ENCODE results near the gene CLCA1.

CLCA1 gene

DNA sequence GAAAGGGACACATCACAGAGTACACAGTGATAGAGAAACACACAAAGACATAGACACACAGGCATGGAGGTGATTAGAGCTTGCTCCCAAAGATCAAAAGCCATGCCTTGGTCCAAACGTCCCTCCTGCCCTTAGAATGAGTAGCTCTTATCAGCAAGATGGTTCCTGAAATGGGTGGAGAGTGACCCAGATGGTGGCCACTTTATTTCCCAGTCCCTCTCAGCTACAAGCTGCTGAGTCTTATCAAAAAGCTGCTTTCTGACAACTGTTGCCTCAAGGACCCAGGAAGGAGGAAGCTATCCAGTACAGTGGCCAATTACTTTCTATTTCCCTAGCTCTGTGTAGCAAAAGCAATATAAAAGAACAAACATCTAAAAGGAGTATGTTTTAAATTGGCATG lies 7.7 kb upstream of the CLCA1 start:
- no peak overlapping the region for H3K4me3 ChIP-seq
- H3K27ac ChIP-seq, result no peak overlapping the region

DNA sequence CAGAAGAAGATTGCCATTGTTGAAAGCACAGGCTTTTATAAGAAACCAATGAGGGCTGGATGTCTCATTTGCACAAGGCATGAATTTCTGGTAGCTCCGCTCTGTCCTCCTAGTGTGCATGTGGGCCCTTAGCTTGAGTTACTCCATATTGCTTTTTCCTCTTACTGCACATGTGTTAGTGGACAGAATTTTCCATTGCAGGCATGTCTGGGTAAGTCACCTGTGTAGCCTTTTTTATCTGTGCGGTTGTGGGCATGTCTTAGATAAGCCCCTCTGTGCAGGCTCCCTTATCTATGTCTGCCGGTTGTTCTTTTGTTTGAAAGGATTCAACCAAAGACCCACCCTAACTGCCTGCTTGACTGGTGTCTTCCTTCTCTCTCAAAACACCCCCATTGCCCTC lies 7.2 kb upstream of the CLCA1 start:
- no peak overlapping the region for H3K27ac ChIP-seq
- no peak overlapping the region for H3K4me3 ChIP-seq

DNA sequence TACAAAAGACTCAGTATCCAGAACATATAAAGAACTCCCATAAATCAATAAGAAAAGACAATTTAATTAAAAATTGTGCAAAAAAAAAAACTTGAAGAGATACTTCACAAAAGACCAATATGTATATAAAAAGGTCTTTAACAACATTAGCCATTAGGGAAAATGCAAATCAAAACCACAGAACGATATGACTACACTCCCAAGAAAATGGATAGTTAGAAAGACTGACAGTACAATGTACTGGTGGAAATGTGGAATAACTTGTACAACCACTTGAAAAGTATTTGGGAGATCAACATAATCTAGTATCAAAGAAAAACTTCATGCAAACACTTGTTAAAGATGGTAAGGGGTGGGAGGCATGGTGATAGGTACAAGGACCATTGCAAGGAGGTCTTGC lies 3.9 kb upstream of the CLCA1 start:
- no peak overlapping the region for H3K4me3 ChIP-seq

DNA sequence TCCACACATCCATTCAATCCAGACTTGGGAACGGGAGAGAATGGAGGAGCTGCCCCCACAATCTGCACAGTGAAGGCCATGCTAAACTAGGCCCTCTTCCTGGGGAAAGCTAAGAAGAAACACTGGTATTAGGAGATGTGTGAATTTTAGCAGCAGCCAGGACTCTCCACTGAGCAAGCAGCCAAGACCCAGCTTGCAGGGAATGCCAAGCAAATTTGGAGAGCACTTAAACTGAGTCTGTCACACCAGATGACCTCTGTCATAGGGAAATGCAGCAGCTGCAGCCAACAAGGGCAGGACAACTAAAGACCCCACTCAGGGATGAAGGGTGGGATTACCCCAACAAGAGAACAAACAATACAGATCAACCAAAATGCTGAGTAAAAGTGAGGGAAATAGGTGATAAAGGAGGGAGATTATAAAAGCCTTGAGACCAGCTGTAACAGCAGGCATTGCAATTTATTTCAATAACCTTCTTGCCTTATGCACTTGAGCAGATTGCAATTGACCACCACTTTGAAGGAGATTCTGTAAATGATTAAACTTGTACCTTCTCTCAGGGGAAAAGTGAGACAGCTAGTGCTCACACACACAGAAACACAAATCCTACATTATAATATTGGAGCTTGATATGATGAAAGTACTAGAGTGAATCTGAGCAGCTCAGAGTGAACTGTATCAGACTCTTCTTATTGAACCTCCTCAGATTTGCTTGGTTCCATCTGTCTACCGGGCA lies 2.5 kb upstream of the CLCA1 start:
- H3K4me3 ChIP-seq, result no peak overlapping the region
- H3K27ac ChIP-seq, result no peak overlapping the region

More for the DNA sequence above, 3.9 kb upstream of the CLCA1 start:
- H3K27ac ChIP-seq, result no peak overlapping the region

GRCh38 chr1:86466986-86467385 lies 1.7 kb upstream of the CLCA1 start:
- Histone ChIP-seq H3K4me3 (no peak overlapping the region), H3K27ac (no peak overlapping the region)

DNA sequence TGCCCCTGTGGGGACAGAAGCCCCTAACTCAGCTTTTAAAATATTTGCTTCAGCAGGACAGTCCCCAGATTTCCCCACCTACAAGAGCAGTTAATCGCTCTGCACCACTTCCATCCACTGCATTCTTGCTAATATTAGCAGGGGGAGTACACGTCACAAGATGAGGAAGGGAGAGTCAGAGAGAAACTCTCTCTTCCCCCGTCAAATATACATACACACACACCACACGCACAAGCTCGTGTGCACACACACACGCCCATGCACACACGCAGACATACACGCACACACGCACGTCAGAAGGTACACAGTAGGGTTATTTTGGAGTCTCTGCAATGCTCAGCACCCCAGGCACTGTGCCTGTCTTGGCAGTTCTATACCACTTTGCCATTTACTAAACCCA lies 2.1 kb downstream of the CLCA1 start:
- no peak overlapping the region for H3K4me3 ChIP-seq
- no peak overlapping the region for H3K27ac ChIP-seq

- no peak overlapping the region for H3K4me3 ChIP-seq
- H3K27ac ChIP-seq, result no peak overlapping the region
These were observed 2.6 kb downstream of the CLCA1 start for GRCh38 chr1:86471291-86471690.

DNA sequence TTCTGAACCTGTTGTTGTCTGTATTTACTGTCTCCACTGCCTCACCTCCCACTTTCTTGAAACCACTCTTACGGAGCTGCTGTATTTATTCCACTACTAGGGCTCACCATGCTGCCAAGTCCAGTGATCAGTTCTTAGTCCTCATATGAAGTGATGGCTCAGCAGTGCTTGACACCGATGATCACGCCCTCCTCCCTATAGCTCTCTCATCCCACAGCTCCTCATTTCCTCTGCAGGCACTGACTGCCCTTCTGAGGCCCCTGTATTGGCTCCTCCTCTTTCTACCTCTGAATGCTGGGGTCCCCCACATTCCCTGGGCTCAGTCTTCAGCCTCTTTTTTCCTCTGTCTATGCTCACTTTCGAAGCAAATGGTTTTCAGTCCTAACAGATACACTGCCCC lies 3.4 kb downstream of the CLCA1 start:
- no peak overlapping the region for H3K4me3 ChIP-seq
- H3K27ac ChIP-seq, result no peak overlapping the region

GRCh38 chr1:86472767-86473166 lies 4.0 kb downstream of the CLCA1 start:
- no peak overlapping the region for H3K27ac ChIP-seq
- H3K4me3 ChIP-seq, result no peak overlapping the region

DNA sequence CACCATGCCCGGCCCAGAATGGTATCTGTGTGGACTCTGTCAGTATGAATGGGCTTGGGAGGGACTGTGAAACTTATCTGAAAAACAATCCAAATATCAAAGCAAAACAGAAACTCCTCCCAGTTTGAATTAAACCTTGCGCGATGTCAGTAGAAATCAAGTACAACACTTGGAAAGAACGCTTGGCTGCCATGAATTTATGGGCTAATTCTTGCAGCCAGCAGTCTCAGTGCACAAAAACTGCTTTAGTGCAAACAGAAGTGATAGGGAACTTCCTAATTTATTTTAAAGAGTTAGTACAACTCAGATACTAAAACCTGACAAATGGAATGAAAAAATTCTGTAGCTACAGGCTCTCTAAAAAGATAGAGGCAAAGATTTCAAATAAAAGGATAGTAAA lies 8.5 kb downstream of the CLCA1 start:
- peak overlapping the region in 2 of 21 experiments; percentile 15 to 22 for H3K27ac ChIP-seq
- no peak overlapping the region for H3K4me3 ChIP-seq

DNA sequence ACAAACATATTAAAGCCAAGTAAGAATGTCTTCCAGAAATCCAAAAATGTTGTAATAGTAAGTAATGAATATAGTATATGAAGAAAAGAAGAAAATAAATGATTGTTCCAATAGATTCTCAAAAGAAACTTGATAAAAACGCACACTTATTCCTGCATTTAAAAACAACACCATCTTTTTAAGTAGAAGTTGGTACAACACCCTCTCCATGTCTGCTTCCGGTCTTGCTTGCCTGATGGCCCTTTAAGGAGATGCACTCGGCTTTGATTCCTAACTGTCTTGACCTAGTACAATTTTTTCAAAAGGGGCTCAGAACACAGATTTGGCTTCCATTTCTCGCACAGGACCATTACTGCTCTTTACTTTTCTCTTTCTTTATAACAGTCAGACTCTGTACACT lies 9.0 kb downstream of the CLCA1 start:
- Histone ChIP-seq H3K4me3 (no peak overlapping the region), H3K27ac (peak overlapping the region in 3 of 21 experiments; percentile 7 to 22 (median 15))

- Histone ChIP-seq H3K4me3 (no peak overlapping the region), H3K27ac (no peak overlapping the region)
These were observed 9.9 kb downstream of the CLCA1 start for GRCh38 chr1:86478416-86479156.

GRCh38 chr1:86481966-86482365 lies 13.2 kb downstream of the CLCA1 start:
- Histone ChIP-seq H3K27ac (no peak overlapping the region), H3K4me3 (no peak overlapping the region)

DNA sequence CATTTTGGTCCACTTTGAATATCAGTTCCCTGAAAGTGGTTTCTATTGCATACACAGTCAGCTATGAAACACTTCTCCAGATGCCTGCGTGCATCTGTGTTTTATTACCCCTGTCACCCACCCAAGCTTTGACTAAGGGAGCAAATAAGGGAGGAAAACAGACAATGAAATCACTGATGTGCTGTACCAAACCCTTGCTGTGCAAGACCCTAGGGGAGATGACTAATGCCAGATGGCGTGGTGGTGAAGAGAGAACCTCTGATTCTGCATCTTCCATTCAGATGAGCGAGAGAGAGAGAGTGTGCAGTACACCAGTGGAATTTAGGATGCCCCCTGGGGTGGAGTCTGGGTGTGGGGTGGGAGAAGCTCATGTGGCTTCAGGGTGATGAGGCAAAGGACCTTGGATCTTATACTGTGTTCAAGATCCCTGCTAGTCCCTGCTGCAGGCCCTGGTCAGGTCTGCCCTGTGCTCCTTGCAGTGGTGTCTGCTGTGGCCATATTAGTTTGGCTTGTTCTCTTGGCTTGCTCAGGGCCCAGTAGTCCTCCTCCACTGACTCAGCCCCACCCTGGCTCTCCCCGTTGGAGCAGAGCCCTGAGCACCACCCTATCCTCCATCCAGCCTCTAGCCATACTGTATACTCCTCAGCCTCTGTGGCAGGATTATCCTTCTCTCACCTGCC lies 18.5 kb downstream of the CLCA1 start:
- Histone ChIP-seq H3K4me3 (no peak overlapping the region), H3K27ac (peak overlapping the region in 17 of 21 experiments; percentile 8 to 82 (median 49))

GRCh38 chr1:86487811-86488141 lies 19.0 kb downstream of the CLCA1 start:
- H3K27ac ChIP-seq, result peak overlapping the region in 19 of 21 experiments; percentile 8 to 82 (median 49)
- no peak overlapping the region for H3K4me3 ChIP-seq

- no peak overlapping the region for H3K4me3 ChIP-seq
- peak overlapping the region in 1 of 21 experiments; percentile 18 for H3K27ac ChIP-seq
These were observed 20.6 kb downstream of the CLCA1 start for GRCh38 chr1:86489242-86489878.

DNA sequence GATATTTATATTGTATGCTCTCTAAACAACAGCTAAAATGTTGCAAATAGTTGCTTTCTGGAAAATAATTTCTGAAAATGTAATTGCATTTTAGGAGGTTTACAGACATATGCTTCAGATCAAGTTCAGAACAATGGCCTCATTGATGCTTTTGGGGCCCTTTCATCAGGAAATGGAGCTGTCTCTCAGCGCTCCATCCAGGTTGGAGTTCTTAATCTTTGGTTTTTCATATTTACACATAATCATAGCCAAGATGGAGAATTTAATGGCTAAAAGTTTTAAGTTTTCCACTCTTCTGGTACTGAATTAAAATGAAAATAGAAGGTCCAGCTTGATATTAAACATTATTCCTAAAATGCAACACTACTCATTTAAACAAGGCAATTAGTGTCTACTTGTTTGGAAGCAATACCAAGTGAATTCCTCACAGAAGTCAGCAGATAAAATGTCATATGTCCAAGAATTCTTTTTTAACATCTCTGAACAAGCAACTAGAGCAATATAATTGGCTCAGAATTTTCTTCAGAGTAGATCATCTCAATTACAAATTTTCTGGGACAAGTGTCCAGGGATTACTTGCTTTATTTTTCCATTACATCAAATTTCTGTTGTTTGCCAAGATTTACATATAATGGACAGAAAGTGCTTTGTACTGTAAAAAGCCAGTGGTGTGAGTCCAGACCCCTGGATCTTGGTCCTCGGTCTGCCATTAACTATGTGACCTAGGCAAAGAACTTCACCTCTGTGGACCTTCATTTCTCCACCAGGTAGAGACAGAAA lies 22.6 kb downstream of the CLCA1 start:
- Histone ChIP-seq H3K4me3 (no peak overlapping the region), H3K27ac (no peak overlapping the region)

DNA sequence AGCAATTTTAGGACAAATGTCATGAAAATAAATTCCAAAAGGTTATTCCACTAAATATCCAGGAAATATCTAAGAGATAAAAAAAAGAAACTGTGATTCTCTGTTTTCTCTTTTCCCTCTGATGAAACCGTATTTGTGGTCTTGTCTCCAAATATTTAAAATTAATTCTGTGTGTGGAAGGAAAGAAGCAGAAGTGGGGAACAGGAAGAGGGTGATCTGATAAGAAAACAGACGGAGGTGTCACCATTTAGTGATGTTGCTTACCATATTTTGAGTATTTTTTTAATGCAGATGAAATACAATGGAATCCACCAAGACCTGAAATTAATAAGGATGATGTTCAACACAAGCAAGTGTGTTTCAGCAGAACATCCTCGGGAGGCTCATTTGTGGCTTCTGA lies 29.6 kb downstream of the CLCA1 start:
- Histone ChIP-seq H3K4me3 (no peak overlapping the region), H3K27ac (no peak overlapping the region)

DNA sequence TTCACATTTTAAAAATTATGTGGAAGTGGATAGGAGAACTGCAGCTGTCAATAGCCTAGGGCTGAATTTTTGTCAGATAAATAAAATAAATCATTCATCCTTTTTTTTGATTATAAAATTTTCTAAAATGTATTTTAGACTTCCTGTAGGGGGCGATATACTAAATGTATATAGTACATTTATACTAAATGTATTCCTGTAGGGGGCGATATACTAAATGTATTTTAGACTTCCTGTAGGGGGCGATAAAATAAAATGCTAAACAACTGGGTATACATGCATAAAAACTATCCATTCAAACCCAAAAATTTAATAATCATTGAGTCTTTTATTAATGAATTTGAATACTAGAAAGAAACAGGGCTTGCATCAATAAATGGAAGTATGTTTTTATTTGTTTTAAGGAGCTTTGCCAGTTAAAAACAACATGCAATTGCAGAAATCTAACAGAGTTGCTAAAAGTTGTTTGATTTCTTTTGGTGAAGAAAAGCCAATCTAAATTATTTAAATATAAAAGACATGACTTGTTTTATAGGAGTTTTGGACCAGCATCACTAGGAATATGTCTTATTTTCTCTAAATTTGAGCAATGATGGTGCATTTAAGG lies 31.4 kb downstream of the CLCA1 start:
- H3K27ac ChIP-seq, result no peak overlapping the region

More for the DNA sequence above, 31.4 kb downstream of the CLCA1 start:
- no peak overlapping the region for H3K4me3 ChIP-seq

All from skin epidermis (tissue), 12 donors.